A549 (cell line): ENCODE measurements around the gene FANCC. TPM values are rescaled to one million over a fixed set of nuclear protein-coding genes. Genes with fewer than 3 reads are reported as not detected.
"Not testable (repeated sequence)": the region's sequence is repeated elsewhere in the genome, so short reads cannot be mapped to it uniquely, and the experiment has no call there.

Source experiments
- ATAC-seq, 2 experiments: fragments of 200-7000 bp in 1 of 2; fragments of >200 bp in 1 of 2; cut with Nextera tagmentation in 1 of 2; cut with Tn5 transposase in 1 of 2; 3 replicates each; pipeline versions ENCODE4 v1.8.0 to v1.9.1; 2018 to 2020; ENCODE audit warnings: mild to moderate bottlenecking in 1 of 2, moderate library complexity in 1 of 2
- CTCF ChIA-PET: fragments of 300-600 bp; sonication (Branson Sonifier 250); formaldehyde crosslinking; extraction: SDS; loops from one replicate; lab custom pipeline; 2021; ENCODE audit warnings: antibody characterized with exemption, inconsistent platforms; lab: Yijun Ruan, JAX
- POLR2A ChIA-PET: fragments of 350-600 bp; formaldehyde crosslinking; extraction: SDS; loops from one replicate; lab custom pipeline; 2021; ENCODE audit warnings: antibody characterized with exemption, inconsistent platforms; lab: Yijun Ruan, JAX
- DNase-seq, 2 experiments: peaks; one replicate each; pipeline versions ENCODE4 v3.0.0 to v3.0.0-alpha.2; 2011 to 2016; ENCODE audit warnings: low read depth in 1 of 2, low spot score in 1 of 2
- FAIRE-seq: peaks from 2 replicates; lab custom pipeline; 2011; peaks lifted over from hg19 to GRCh38; lab: Jason Lieb, UNC
- H3K27ac ChIP-seq, 2 experiments: fragments of >200 bp; sonication (Bioruptor Twin); formaldehyde crosslinking; 3 replicates each; pipeline ENCODE4 v1.5.1; 2016 to 2017
- H3K4me1 ChIP-seq: fragments of >200 bp; sonication (Bioruptor Twin); formaldehyde crosslinking; 3 replicates; pipeline ENCODE4 v1.6.1; 2016
- H3K4me2 ChIP-seq: fragments of >200 bp; sonication (Bioruptor Twin); formaldehyde crosslinking; 3 replicates; pipeline ENCODE4 v1.6.1; 2016
- H3K4me3 ChIP-seq: fragments of >200 bp; sonication (Bioruptor Twin); formaldehyde crosslinking; 3 replicates; pipeline ENCODE4 v1.5.1; 2016
- H3K9me3 ChIP-seq: fragments of >200 bp; sonication (Bioruptor Twin); formaldehyde crosslinking; 3 replicates; pipeline ENCODE4 v1.6.1; 2016
- CBX2 ChIP-seq: fragments of 200-600 bp; sonication (generic); IDR thresholded peaks from 2 replicates; pipeline ENCODE4 v1.6.1; 2016; ENCODE audit warnings: low read depth, mild to moderate bottlenecking, borderline replicate concordance
- CBX8 ChIP-seq: fragments of 200-600 bp; sonication (generic); IDR thresholded peaks from 2 replicates; pipeline ENCODE4 v1.6.1; 2016
- EP300 ChIP-seq, 2 experiments: fragments of >200 bp; sonication (Bioruptor Twin); formaldehyde crosslinking; IDR thresholded peaks; 2 replicates in 1 of 2; 3 replicates in 1 of 2; pipeline ENCODE4 v1.6.1; 2016 to 2017
- ESRRA ChIP-seq: fragments of 150-350 bp; IDR thresholded peaks from 2 replicates; pipeline ENCODE4 v1.6.1; 2014; ENCODE audit warnings: mild to moderate bottlenecking, low read length, borderline replicate concordance
- FOSB ChIP-seq: fragments of 250-450 bp; sonication (Bioruptor Pico); IDR thresholded peaks from 2 replicates; pipeline ENCODE4 v1.5.0; 2020; ENCODE audit warnings: mild to moderate bottlenecking, moderate library complexity
- MAFK ChIP-seq: fragments of 450-650 bp; IDR thresholded peaks from 2 replicates; pipeline ENCODE4 v1.6.1; 2014; ENCODE audit not compliant: partially characterized antibody
- NPAS2 ChIP-seq: fragments of 250-450 bp; sonication (Bioruptor Pico); IDR thresholded peaks from 2 replicates; pipeline ENCODE4 v1.8.0; 2022; ENCODE audit warnings: mild to moderate bottlenecking, moderate library complexity, borderline replicate concordance
- NR3C1 ChIP-seq: fragments of >200 bp; sonication (Bioruptor Twin); formaldehyde crosslinking; IDR thresholded peaks from 3 replicates; pipeline ENCODE4 v1.6.1; 2017
- RAD21 ChIP-seq, 2 experiments: fragments of >200 bp in 1 of 2; sonication (Bioruptor Twin) in 1 of 2; formaldehyde crosslinking in 1 of 2; IDR thresholded peaks in 1 of 2; conservative IDR thresholded peaks in 1 of 2; 2 replicates in 1 of 2; 3 replicates in 1 of 2; pipeline ENCODE4 v1.6.1; 2012 to 2018; ENCODE audit warnings: inconsistent platforms in 1 of 2
- RARB ChIP-seq: fragments of 250-450 bp; sonication (Bioruptor Pico); IDR thresholded peaks from 2 replicates; pipeline ENCODE4 v1.8.0; 2021; ENCODE audit warnings: mild to moderate bottlenecking, moderate library complexity
- RCOR1 ChIP-seq: fragments of 150-350 bp; IDR thresholded peaks from 2 replicates; pipeline ENCODE4 v1.6.1; 2014; ENCODE audit warnings: antibody characterized with exemption, low read length, low read depth
- RNF2 ChIP-seq: fragments of 200-600 bp; sonication (generic); IDR thresholded peaks from 2 replicates; pipeline ENCODE4 v1.6.1; 2016; ENCODE audit warnings: low read depth, mild to moderate bottlenecking, antibody characterized with exemption, moderate library complexity, borderline replicate concordance
- TFCP2L1 ChIP-seq: fragments of 250-450 bp; sonication (Bioruptor Pico); IDR thresholded peaks from 2 replicates; pipeline ENCODE4 v1.5.0; 2021; ENCODE audit warnings: mild to moderate bottlenecking
- ZC3H11A ChIP-seq: fragments of 450-650 bp; IDR thresholded peaks from 2 replicates; pipeline ENCODE4 v1.6.1; 2014; ENCODE audit warnings: antibody characterized with exemption, mild to moderate bottlenecking
- ZFP36 ChIP-seq: fragments of 450-650 bp; IDR thresholded peaks from 2 replicates; pipeline ENCODE4 v1.6.1; 2014; ENCODE audit warnings: borderline replicate concordance; ENCODE audit not compliant: partially characterized antibody
- ZNF302 ChIP-seq: fragments of 250-450 bp; sonication (Bioruptor Pico); IDR thresholded peaks from 2 replicates; pipeline ENCODE4 v1.9.0; 2021; ENCODE audit warnings: inconsistent platforms, mild to moderate bottlenecking, moderate library complexity
- ZSCAN20 ChIP-seq: fragments of 250-450 bp; sonication (Bioruptor Pico); IDR thresholded peaks from 2 replicates; pipeline ENCODE4 v1.8.0; 2022; ENCODE audit warnings: mild to moderate bottlenecking, moderate library complexity
- WGBS: methylation state at CpG from one replicate; pipeline ENCODE4 v1.1.6; 2017; ENCODE audit errors: missing lambda C conversion rate; 5-methylcytosine and 5-hydroxymethylcytosine counted together
- polyA plus RNA-seq, 4 experiments: library from polyadenylated mRNA; depleted of rRNA in 3 of 4; stranded (reverse); fragments of >200 nt; fragmentation: RNase III in 1 of 4; extraction: RNeasy Plus Mini Kit Qiagen cat#74134 plus additional on column Dnase treatment in 1 of 4; gene quantifications; 2 replicates in 3 of 4; 3 replicates in 1 of 4; pipeline ENCODE4 v1.2.3, GENCODE V29; 2011 to 2017
- TF ChIP-seq, protein P1 (sequence below): fragments of 450-650 bp; IDR thresholded peaks from 2 replicates; pipeline ENCODE4 v1.6.1; 2014; ENCODE audit warnings: antibody characterized with exemption
- TF ChIP-seq, protein P2 (sequence below): fragments of 250-450 bp; sonication (Bioruptor Pico); IDR thresholded peaks from 2 replicates; pipeline ENCODE4 v1.5.0; 2020; ENCODE audit warnings: low read depth, mild to moderate bottlenecking, moderate library complexity
- TF ChIP-seq, protein P3 (sequence below): IDR thresholded peaks from 2 replicates; pipeline ENCODE4 v1.6.1; 2012
- TF ChIP-seq, protein P4 (sequence below): fragments of >200 bp; sonication (Bioruptor Twin); formaldehyde crosslinking; IDR thresholded peaks from 3 replicates; pipeline ENCODE4 v1.5.1; 2016

Gene FANCC
- polyA plus RNA-seq, 2 of the 4 experiments (the other 2 are of a cell fraction): 13.5 to 24.9 TPM

DNA sequence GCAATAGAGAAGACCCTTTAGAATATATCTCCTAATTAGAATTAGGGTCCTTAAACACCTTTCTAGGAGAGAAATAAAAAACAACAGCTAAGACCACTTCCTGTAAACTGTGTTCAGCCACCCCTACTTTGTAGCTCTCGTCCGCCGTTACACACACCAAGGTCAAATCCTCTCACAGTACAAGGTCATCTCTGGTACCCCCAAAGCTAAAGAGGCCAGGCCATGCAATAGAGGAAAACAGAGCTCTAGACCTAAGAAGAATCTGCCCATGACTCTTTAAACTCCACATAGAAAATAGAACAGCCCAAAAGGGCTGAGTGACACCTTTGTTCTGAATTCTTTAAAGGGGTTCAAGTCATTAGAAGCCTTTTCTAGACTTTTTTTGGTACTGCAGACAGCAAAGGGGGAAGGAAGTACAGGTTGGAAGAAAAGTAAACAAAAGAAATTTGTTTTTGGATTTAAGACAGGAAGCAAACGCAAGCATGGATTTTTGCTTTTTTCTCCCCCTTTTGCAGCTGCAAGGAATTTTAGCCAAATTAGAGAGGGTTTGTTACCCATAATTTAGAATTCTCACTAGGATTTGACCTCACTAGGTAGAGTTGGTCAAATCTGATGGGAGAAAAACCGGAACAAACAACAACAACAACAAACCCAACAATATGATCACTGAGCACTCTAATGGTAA, 13.4 kb upstream of the FANCC start:
- FAIRE-seq: no peak
- CTCF ChIA-PET: interaction anchor here (0.9 to 1.9 kb wide), 2 partner anchors 10 to 65 kb away, joined by 3 to 4 read pairs; no protein-coding TSS in a partner anchor
- H3K4me1 ChIP-seq: no peaks in the 10 kb centered on the region
- no peak for TF ChIP-seq NR3C1
- no peak for TF ChIP-seq ZFP36
- TF ChIP-seq FOSB (CRISPR knock-in tag): no peak
- TF ChIP-seq RCOR1: no peak
- TF ChIP-seq CBX2: no peak
- no peak for TF ChIP-seq NPAS2 (CRISPR knock-in tag)
- no peak for TF ChIP-seq ZNF302
- TF ChIP-seq RNF2: no peak
- TF ChIP-seq, protein P1, sequence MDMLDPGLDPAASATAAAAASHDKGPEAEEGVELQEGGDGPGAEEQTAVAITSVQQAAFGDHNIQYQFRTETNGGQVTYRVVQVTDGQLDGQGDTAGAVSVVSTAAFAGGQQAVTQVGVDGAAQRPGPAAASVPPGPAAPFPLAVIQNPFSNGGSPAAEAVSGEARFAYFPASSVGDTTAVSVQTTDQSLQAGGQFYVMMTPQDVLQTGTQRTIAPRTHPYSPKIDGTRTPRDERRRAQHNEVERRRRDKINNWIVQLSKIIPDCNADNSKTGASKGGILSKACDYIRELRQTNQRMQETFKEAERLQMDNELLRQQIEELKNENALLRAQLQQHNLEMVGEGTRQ: no peak
- TF ChIP-seq, protein P2, sequence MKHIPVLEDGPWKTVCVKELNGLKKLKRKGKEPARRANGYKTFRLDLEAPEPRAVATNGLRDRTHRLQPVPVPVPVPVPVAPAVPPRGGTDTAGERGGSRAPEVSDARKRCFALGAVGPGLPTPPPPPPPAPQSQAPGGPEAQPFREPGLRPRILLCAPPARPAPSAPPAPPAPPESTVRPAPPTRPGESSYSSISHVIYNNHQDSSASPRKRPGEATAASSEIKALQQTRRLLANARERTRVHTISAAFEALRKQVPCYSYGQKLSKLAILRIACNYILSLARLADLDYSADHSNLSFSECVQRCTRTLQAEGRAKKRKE (CRISPR knock-in tag): no peak
- no peak for TF ChIP-seq RARB
- TF ChIP-seq RAD21 (conservative IDR thresholded peaks at IDR 0.05 in 1 of 2, IDR thresholded peaks at IDR 0.05 in 1 of 2): no peak
- TF ChIP-seq ESRRA: no peak
- TF ChIP-seq, all 56 proteins: peak for 0
- H3K27ac ChIP-seq: no peak overlapping the region
- no peak overlapping the region for H3K4me2 ChIP-seq
- no peak for ATAC-seq
- 79% methylated on average over 5 of the region's 5 CpGs for WGBS
- POLR2A ChIA-PET: no interaction called here
- H3K4me3 ChIP-seq: no peak overlapping the region
- H3K9me3 ChIP-seq: peaks cover 23% of the 10 kb centered on the region
- DNase-seq: no peak

DNA sequence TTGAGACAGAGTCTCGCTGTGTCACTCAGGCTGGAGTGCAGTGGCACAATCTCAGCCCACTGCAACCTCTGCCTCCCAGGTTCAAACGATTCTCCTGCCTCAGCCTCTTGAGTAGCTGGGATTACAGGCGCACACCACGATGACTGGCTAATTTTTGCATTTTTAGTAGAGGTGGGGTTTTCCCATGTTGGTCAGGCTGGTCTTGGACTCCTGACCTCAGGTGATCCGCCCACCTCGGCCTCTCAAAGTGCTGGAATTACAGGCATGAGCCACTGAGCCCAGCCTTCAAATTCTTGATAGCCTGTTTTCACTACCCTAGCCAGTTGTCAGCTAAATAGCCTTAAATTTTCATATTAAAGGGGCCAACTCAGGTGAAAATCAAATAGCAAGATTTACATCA, 11.6 kb upstream of the FANCC start:
- H3K27ac ChIP-seq, FAIRE-seq, DNase-seq, H3K4me1 ChIP-seq, POLR2A ChIA-PET, ATAC-seq, H3K4me2 ChIP-seq, H3K4me3 ChIP-seq: not testable (repeated sequence)
- peaks cover 33% of the 10 kb centered on the region for H3K9me3 ChIP-seq
- 66% methylated on average over 6 of the region's 6 CpGs for WGBS
- CTCF ChIA-PET: interaction anchor here (0.6 to 1.4 kb wide), 2 partner anchors 9 to 137 kb away, joined by 3 read pairs; no protein-coding TSS in a partner anchor

DNA sequence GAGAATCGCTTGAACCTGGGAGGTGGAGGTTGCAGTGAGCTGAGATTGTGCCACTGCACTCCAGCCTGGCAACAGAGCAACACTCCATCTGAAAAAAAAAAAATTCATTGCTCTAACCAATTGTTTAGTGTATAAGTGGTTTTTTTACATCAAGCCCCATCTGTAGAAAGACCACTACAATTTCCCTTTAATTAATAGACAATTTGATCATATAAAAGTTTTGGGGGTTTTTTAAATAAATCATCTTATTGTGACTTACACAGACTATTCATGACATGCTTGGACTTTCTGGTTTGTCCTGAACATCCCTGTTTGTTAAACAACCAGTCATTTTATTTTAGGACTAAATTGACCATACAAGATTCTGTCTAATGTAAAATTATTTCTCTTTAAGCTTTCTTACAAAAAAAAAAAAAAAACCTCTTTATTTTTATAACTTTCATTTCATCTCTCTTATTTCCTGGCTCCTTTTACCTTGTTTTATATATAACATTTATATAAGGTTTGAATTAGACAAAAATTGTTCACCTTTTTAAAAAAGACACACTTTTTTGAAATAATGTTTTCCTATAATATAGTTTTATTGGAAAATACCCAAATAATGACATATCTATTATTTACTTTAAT, 9.8 kb upstream of the FANCC start:
- Histone ChIP-seq H3K4me3 (no peak overlapping the region), H3K4me2 (no peak overlapping the region), H3K9me3 (peaks cover 33% of the 10 kb centered on the region), H3K4me1 (no peaks in the 10 kb centered on the region), H3K27ac (no peak overlapping the region)
- 0% methylated on average over 1 of the region's 1 CpG for WGBS
- no peak for ATAC-seq
- FAIRE-seq: no peak
- CTCF ChIA-PET: no interaction called here
- POLR2A ChIA-PET: no interaction called here
- peak in 1 of 2 experiments; percentile 14 for DNase-seq
- TF ChIP-seq ZFP36 (peak; percentile 95), RNF2 (no peak)

DNA sequence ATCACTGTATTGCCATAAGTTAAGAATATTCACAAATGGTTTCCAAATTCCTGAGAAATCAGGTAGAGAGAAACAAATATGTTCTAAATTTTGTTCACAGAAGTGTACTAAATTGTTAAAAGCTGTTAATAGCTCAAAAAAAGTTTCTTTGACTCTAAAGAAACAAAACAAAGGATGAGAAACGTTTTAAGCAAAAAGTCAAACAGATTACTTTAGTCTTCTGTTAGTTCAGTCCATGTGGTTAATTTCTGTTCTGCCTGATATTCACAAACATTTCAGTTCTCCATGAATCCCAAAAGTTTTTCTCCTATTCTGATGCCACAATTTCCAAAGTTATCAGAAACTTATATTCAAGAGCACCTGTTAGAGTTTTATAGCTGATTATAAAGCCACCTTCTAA, 7.7 kb upstream of the FANCC start:
- no peak overlapping the region for H3K4me2 ChIP-seq
- ATAC-seq: no peak
- no peak for DNase-seq
- TF ChIP-seq TFCP2L1 (no peak), MAFK (no peak), ZSCAN20 (CRISPR knock-in tag) (no peak), ZC3H11A (no peak), EP300 (IDR thresholded peaks at IDR 0.05) (no peak), RAD21 (conservative IDR thresholded peaks at IDR 0.05 in 1 of 2, IDR thresholded peaks at IDR 0.05 in 1 of 2) (no peak), CBX8 (no peak)
- TF ChIP-seq, protein P3, sequence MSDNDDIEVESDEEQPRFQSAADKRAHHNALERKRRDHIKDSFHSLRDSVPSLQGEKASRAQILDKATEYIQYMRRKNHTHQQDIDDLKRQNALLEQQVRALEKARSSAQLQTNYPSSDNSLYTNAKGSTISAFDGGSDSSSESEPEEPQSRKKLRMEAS: no peak
- TF ChIP-seq, protein P4, sequence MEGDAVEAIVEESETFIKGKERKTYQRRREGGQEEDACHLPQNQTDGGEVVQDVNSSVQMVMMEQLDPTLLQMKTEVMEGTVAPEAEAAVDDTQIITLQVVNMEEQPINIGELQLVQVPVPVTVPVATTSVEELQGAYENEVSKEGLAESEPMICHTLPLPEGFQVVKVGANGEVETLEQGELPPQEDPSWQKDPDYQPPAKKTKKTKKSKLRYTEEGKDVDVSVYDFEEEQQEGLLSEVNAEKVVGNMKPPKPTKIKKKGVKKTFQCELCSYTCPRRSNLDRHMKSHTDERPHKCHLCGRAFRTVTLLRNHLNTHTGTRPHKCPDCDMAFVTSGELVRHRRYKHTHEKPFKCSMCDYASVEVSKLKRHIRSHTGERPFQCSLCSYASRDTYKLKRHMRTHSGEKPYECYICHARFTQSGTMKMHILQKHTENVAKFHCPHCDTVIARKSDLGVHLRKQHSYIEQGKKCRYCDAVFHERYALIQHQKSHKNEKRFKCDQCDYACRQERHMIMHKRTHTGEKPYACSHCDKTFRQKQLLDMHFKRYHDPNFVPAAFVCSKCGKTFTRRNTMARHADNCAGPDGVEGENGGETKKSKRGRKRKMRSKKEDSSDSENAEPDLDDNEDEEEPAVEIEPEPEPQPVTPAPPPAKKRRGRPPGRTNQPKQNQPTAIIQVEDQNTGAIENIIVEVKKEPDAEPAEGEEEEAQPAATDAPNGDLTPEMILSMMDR: no peak
- no peak overlapping the region for H3K4me3 ChIP-seq
- no peak for FAIRE-seq
- ChIA-PET CTCF (no interaction called here), POLR2A (no interaction called here)
- no peak overlapping the region for H3K27ac ChIP-seq
- H3K9me3 ChIP-seq: peaks cover 33% of the 10 kb centered on the region
- WGBS: 2% methylated on average over 1 of the region's 1 CpG
- no peaks in the 10 kb centered on the region for H3K4me1 ChIP-seq
